Osteoblast (primary cell): ENCODE data around the gene AOX1. TPM values are rescaled to one million over a fixed set of nuclear protein-coding genes. Genes with fewer than 3 reads are reported as not detected.
"Not testable (repeated sequence)": the region's sequence is repeated elsewhere in the genome, so short reads cannot be mapped to it uniquely, and the experiment has no call there.

Experiments
- DNase-seq: peaks from one replicate; pipeline ENCODE4 v3.0.0; 2011; ENCODE audit warnings: low spot score, mixed read lengths; ENCODE audit not compliant: insufficient read length; ENCODE audit errors: missing footprints
- H2AFZ ChIP-seq: 2 replicates; pipeline ENCODE4 v1.6.0; 2011; ENCODE audit warnings: mild to moderate bottlenecking, low read length
- H3K27ac ChIP-seq: 2 replicates; pipeline ENCODE4 v1.5.1; 2011; ENCODE audit warnings: mild to moderate bottlenecking, low read depth, low read length, moderate library complexity
- H3K27me3 ChIP-seq: 2 replicates; pipeline ENCODE4 v1.6.0; 2012; ENCODE audit warnings: mild to moderate bottlenecking, control low read depth, inconsistent platforms, low read length, moderate library complexity; ENCODE audit not compliant: insufficient read depth
- H3K36me3 ChIP-seq: 2 replicates; pipeline ENCODE4 v1.5.1; 2011; ENCODE audit warnings: mild to moderate bottlenecking, low read length, control low read depth, moderate library complexity; ENCODE audit not compliant: insufficient read depth
- H3K4me1 ChIP-seq: 2 replicates; pipeline ENCODE4 v1.5.1; 2011; ENCODE audit warnings: mild to moderate bottlenecking, low read length, control low read depth, moderate library complexity; ENCODE audit not compliant: insufficient read depth
- H3K4me2 ChIP-seq: 2 replicates; pipeline ENCODE4 v1.6.0; 2011; ENCODE audit warnings: mild to moderate bottlenecking, low read length; ENCODE audit not compliant: insufficient read depth
- H3K4me3 ChIP-seq: fragments of 200-600 bp; sonication (generic); 3 replicates; pipeline ENCODE4 v1.5.1; 2012; ENCODE audit warnings: mild to moderate bottlenecking, low read length, inconsistent platforms; ENCODE audit not compliant: insufficient read depth
- H3K79me2 ChIP-seq: 2 replicates; pipeline ENCODE4 v1.6.0; 2012; ENCODE audit warnings: mild to moderate bottlenecking, low read length, control low read depth, inconsistent platforms; ENCODE audit not compliant: insufficient read depth
- H3K9me3 ChIP-seq: 2 replicates; pipeline ENCODE4 v1.5.1; 2011; ENCODE audit warnings: low read depth, low read length, control low read depth
- H4K20me1 ChIP-seq: 2 replicates; pipeline ENCODE4 v1.6.0; 2012; ENCODE audit warnings: mild to moderate bottlenecking, low read length, control low read depth; ENCODE audit not compliant: insufficient read depth
- total RNA-seq: library from RNA; depleted of rRNA; stranded (reverse); fragments of >200 nt; gene quantifications from 2 replicates; pipeline ENCODE4 v1.2.3, GENCODE V29; 2012
- TF ChIP-seq, protein P1 (sequence below): IDR thresholded peaks from 2 replicates; pipeline ENCODE4 v1.5.1; 2011; ENCODE audit warnings: mild to moderate bottlenecking, low read depth, low read length, moderate library complexity; ENCODE audit errors: extremely low read depth

AOX1 gene
- total RNA-seq, 1 donor, result 76.4 TPM

DNA sequence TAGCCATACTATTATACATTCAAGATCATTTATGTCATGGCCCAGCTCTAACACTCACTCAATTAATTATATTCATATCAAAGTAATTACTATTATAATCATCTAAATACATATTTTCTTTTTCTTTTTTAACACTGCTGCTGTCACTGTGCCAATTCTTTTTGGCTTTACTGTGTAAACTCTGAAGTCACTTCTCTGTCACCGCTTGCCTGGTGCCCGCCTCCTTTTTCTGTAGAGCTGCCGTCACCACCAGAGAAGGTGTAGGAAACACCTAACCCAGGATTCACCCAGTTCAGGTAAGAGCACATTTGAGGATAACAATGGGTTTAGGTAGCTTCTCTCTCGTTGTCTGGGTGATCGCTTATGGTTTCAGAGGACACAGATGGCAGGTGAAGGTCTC is 93.3 kb downstream of the AOX1 start:
- Histone ChIP-seq H3K27me3 (no peaks in the 10 kb centered on the region), H3K4me2 (no peak overlapping the region), H3K4me3 (no peak overlapping the region), H3K4me1 (peaks cover 13% of the 10 kb centered on the region), H3K9me3 (no peaks in the 10 kb centered on the region), H4K20me1 (no peaks in the 10 kb centered on the region), H3K36me3 (no peaks in the 10 kb centered on the region), H3K79me2 (no peaks in the 10 kb centered on the region), H2AFZ (no peak overlapping the region), H3K27ac (no peak overlapping the region)
- TF ChIP-seq, protein P1, sequence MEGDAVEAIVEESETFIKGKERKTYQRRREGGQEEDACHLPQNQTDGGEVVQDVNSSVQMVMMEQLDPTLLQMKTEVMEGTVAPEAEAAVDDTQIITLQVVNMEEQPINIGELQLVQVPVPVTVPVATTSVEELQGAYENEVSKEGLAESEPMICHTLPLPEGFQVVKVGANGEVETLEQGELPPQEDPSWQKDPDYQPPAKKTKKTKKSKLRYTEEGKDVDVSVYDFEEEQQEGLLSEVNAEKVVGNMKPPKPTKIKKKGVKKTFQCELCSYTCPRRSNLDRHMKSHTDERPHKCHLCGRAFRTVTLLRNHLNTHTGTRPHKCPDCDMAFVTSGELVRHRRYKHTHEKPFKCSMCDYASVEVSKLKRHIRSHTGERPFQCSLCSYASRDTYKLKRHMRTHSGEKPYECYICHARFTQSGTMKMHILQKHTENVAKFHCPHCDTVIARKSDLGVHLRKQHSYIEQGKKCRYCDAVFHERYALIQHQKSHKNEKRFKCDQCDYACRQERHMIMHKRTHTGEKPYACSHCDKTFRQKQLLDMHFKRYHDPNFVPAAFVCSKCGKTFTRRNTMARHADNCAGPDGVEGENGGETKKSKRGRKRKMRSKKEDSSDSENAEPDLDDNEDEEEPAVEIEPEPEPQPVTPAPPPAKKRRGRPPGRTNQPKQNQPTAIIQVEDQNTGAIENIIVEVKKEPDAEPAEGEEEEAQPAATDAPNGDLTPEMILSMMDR, result no peak
- no peak for DNase-seq

DNA sequence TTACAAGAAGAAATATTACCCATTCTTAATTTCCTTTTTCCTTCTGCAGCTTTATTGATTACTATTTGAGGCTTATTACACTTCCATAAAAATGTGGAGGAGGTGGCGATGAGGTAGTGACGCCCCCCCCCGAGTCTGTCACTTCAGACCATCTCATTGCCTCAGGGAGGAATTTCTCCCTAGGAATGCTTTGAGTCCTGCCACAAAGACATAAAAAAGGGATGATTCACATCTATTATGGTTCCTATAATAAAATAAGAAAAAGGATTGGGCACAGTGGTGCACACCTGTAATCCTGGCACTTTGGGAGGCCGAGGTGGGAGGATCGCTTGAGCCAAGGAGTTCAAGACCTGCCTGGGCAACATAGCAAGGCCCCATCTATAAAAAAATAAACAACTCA is 93.7 kb downstream of the AOX1 start:
- Histone ChIP-seq H3K79me2 (no peaks in the 10 kb centered on the region), H3K36me3 (no peaks in the 10 kb centered on the region), H3K4me2 (no peak overlapping the region), H3K9me3 (no peaks in the 10 kb centered on the region), H3K27ac (no peak overlapping the region), H2AFZ (no peak overlapping the region), H3K4me1 (peaks cover 13% of the 10 kb centered on the region), H3K27me3 (no peaks in the 10 kb centered on the region), H3K4me3 (no peak overlapping the region), H4K20me1 (no peaks in the 10 kb centered on the region)
- no peak for DNase-seq
- TF ChIP-seq, protein P1, result no peak

DNA sequence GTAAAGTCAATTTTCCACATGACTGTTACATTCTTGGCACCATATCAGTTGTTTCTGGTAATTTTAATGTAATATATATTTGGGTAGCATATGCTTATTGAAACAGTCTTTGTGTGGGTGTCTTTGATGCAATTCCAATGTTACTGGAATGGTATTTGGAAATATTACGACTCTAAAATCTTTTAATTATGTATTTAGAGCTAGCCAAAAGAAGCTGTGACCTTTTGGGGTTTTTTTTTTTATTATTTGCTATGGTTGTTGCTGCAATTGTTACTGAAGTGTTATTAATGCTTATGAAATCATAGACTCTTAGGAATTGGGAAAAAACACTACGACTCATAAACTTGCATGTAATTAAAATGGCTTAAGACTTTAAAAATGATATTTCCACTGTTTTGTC is 95.9 kb downstream of the AOX1 start:
- H3K27ac ChIP-seq, result no peak overlapping the region
- H3K27me3 ChIP-seq, result no peaks in the 10 kb centered on the region
- peaks cover 13% of the 10 kb centered on the region for H3K4me1 ChIP-seq
- H4K20me1 ChIP-seq, result no peaks in the 10 kb centered on the region
- no peaks in the 10 kb centered on the region for H3K9me3 ChIP-seq
- TF ChIP-seq, protein P1, result no peak
- no peak overlapping the region for H2AFZ ChIP-seq
- H3K79me2 ChIP-seq, result no peaks in the 10 kb centered on the region
- H3K4me2 ChIP-seq, result no peak overlapping the region
- no peak overlapping the region for H3K4me3 ChIP-seq
- DNase-seq, result no peak
- no peaks in the 10 kb centered on the region for H3K36me3 ChIP-seq

DNA sequence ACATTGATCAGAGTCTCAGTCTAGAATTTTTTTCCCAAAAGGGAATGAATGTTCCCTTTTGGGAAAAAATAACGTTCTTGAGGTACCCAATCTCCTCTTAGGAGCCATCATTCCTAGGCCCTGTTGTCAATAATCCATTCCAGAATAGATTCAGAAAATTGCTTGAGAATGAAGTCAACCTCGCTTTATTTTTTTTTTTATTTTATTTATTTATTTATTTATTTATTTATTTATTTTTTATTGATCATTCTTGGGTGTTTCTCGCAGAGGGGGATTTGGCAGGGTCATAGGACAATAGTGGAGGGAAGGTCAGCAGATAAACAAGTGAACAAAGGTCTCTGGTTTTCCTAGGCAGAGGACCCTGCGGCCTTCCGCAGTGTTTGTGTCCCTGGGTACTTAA is 96.6 kb downstream of the AOX1 start:
- not testable (repeated sequence) for H3K9me3 ChIP-seq, H3K27me3 ChIP-seq, H3K27ac ChIP-seq, H3K4me2 ChIP-seq, H3K4me3 ChIP-seq, H3K36me3 ChIP-seq, H2AFZ ChIP-seq, DNase-seq, H3K79me2 ChIP-seq, H4K20me1 ChIP-seq
- peaks cover 13% of the 10 kb centered on the region for H3K4me1 ChIP-seq
